Measurements from ENCODE around the gene SCARF1. TPM values are rescaled to one million over a fixed set of nuclear protein-coding genes. Genes with fewer than 3 reads are reported as not detected.

The SCARF1 gene
- total and polyA plus RNA-seq, 8 donors: 2.0 to 8.6 (median 3.5) TPM

DNA sequence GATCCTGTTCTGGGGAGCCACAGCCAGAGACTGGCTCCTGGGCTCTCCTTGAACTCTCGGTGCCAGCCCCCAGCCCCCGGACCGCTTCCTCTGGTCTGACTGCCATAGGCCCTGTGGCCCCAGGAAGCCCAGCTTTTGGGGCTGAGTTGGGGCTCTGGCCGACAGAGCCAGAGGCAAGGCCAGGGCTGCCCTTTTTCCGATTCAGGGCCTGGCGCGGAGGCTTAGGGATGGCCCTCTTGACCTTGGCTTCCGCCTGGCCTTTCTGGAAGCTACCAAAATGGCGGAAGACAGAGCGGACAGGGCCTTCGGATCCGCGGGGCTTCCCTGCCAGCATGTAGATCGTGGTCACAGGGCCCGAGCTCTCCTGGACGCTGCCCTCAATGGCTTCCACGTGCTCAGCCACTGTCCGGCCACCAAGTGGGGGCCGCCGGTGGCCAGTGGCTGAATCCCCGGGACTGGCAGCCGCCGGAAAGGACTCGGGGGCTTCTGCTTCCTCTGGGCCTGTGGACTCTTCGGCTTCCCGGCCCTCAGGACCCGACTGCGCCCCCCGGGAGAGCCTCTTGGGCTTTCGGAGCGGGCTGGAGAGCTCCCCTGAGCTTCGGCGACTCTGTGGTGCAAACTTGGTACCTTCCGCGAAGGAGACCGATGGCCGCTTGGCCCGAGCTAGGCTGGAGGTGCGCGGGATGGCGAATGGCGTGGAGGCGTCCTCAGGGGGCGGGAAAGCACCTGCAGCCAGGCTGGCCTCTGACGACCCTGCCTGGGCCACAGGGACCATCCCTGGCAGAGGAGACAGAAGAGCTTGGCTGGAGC, 10.5 kb downstream of the SCARF1 start:
- ATAC-seq (no peak), DNase-seq (no peak), FAIRE-seq (no peak)
- H3K27ac ChIP-seq: no peak overlapping the region
- no peaks in the 10 kb centered on the region for H3K36me3 ChIP-seq
- no peaks in the 10 kb centered on the region for H3K27me3 ChIP-seq
- 92 to 96% methylated on average over 45 of the region's 45 CpGs for WGBS, 2 donors
- TF ChIP-seq, protein P1, sequence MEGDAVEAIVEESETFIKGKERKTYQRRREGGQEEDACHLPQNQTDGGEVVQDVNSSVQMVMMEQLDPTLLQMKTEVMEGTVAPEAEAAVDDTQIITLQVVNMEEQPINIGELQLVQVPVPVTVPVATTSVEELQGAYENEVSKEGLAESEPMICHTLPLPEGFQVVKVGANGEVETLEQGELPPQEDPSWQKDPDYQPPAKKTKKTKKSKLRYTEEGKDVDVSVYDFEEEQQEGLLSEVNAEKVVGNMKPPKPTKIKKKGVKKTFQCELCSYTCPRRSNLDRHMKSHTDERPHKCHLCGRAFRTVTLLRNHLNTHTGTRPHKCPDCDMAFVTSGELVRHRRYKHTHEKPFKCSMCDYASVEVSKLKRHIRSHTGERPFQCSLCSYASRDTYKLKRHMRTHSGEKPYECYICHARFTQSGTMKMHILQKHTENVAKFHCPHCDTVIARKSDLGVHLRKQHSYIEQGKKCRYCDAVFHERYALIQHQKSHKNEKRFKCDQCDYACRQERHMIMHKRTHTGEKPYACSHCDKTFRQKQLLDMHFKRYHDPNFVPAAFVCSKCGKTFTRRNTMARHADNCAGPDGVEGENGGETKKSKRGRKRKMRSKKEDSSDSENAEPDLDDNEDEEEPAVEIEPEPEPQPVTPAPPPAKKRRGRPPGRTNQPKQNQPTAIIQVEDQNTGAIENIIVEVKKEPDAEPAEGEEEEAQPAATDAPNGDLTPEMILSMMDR (IDR thresholded peaks at IDR 0.05): no peak
- no peaks in the 10 kb centered on the region for H3K9me3 ChIP-seq
- H3K4me1 ChIP-seq: peaks cover 0 to 3% (median 0%) of the 10 kb centered on the region in 3 donors
- intact Hi-C loops (cut with DNase I): loop anchor here in 2 of 3 donors (5.0 kb wide), 2 partner anchors 58 to 63 kb away; no protein-coding TSS in a partner anchor
- H3K4me3 ChIP-seq: no peak overlapping the region

DNA sequence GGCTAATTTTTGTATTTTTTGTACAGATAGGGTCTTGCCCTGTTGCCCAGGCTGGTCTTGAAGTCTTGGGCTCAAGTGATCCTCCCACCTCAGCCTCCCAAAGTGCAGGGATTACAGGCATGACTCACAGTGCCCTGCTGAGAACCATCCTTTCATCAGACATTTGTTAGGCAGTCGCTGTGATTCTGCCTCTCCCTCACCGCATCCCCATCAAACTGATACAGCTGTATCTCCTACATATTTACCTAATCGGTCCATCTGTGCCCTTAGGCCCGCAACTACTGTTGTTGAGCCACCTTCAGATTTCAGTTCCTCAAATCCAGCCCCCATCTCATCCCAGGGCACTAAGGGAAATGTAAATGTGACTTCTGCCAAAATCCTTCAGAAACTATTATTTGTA, 14.9 kb downstream of the SCARF1 start:
- H3K27ac ChIP-seq: no peak overlapping the region
- intact Hi-C loops (cut with DNase I): loop anchor here in 1 of 3 donors (5.0 kb wide), 1 partner anchor 53 kb away; no protein-coding TSS in a partner anchor
- H3K4me3 ChIP-seq: no peak overlapping the region
- TF ChIP-seq, protein P1 (IDR thresholded peaks at IDR 0.05): no peak
- peaks cover 0 to 5% (median 4%) of the 10 kb centered on the region in 3 donors for H3K4me1 ChIP-seq
- 66 to 81% methylated on average over 4 of the region's 4 CpGs for WGBS, 2 donors
- DNase-seq (no peak), ATAC-seq (no peak), FAIRE-seq (no peak)
- no peaks in the 10 kb centered on the region for H3K36me3 ChIP-seq
- no peaks in the 10 kb centered on the region for H3K27me3 ChIP-seq
- no peaks in the 10 kb centered on the region for H3K9me3 ChIP-seq

DNA sequence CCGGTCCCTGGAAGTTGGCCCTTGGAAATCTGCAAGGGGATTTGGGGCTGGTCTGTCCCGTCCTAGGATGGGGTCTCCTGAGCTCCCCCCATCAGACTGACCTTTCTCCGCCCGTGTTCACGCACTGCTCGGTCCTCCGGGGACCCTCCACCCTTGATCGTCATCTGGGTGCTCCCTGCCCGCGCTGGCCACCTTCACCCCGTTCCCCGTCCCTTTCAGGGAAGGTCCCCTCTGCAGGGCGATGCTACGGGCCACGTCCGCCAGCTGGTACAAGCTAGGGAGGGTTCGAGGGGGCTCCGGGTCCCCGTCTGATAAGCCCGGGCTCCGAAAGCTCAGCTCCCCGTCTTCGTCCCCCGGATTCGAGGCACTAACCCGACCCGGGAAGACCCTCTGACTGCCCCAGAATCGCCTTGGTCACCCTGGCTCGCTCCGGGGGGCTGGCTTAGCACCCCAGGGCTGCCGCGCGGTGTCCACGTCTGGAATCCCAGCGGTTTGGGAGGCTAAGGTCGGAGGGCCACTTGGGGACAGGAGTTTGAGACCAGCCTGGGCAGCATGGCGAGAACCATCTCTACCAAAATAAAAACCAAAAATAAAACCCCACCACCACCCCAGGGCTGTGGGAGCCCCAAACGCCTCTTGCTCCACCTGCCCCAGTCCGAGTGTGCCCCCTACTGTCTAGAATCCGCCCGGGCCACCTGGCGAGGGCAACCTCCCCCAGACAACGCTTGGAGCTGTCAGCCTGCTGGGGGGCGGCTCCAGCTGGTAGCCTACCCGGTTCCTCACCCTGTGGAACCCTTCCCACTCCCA, 15.8 kb downstream of the SCARF1 start:
- ATAC-seq (peak; percentile 22 to 63 (median 50)), FAIRE-seq (no peak), DNase-seq (peak; percentile 50 to 91 (median 80))
- Histone ChIP-seq H3K4me3 (peak overlapping the region; percentile 44 to 93 (median 70)), H3K27ac (peak overlapping the region; percentile 67 to 98 (median 88)), H3K27me3 (no peaks in the 10 kb centered on the region), H3K9me3 (no peaks in the 10 kb centered on the region), H3K4me1 (peaks cover 0 to 5% (median 4%) of the 10 kb centered on the region in 3 donors), H3K36me3 (no peaks in the 10 kb centered on the region)
- intact Hi-C loops (cut with DNase I): loop anchor here in 1 of 3 donors (5.0 kb wide), 1 partner anchor 52 kb away; no protein-coding TSS in a partner anchor
- WGBS, 2 donors: 3% methylated on average over 44 to 45 of the region's 45 CpGs
- TF ChIP-seq, protein P1 (IDR thresholded peaks at IDR 0.05): peak; percentile 35 to 74 (median 50)

DNA sequence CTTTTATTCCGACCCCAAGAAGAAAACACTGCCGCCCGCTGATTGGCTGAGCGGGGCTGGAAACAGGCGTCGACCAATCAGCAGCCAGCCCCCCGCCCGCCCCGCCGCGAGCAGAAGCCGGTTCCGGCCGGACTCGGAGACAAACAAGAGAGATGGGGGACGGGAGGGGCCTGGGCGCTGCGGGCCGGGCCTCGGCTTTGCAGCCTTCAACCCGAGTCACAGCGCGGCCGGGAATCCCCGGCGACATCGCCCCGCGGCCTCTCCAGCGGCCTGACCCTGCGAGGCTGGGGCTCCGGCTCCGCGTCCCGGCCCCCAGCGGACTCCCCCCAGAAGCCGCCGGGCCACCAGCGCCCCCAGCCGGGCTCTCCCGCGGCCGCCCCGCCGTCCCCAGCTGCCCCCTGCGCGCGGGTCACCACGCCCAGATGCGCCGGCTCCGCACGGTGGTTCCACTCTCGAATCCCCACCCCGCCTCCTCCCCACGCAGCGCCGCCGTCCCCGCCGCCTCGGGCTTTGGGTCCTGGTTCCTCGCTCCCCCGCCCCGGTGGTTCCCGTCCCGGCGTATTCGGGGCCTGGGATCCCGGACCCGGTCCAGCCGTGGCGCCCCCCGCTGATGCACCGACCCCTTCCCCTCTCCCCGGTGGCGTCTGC, 16.6 kb downstream of the SCARF1 start:
- H3K27me3 ChIP-seq: no peaks in the 10 kb centered on the region
- TF ChIP-seq, protein P1 (IDR thresholded peaks at IDR 0.05): peak in 1 of 4 donors; percentile 10
- WGBS, 2 donors: 1% methylated on average over 66 to 77 of the region's 77 CpGs
- peak overlapping the region; percentile 67 to 98 (median 88) for H3K27ac ChIP-seq
- DNase-seq: peak; percentile 88 to 97 (median 93)
- no peak for FAIRE-seq
- no peaks in the 10 kb centered on the region for H3K36me3 ChIP-seq
- peaks cover 0 to 5% (median 4%) of the 10 kb centered on the region in 3 donors for H3K4me1 ChIP-seq
- H3K4me3 ChIP-seq: peak overlapping the region; percentile 44 to 93 (median 70)
- H3K9me3 ChIP-seq: no peaks in the 10 kb centered on the region
- intact Hi-C loops (cut with DNase I): no loop called here
- ATAC-seq: peak; percentile 85 to 90 (median 89)
